Vagina (tissue), 2 donors: ENCODE measurements around the gene GABRA5. TPM values are rescaled to one million over a fixed set of nuclear protein-coding genes. Genes with fewer than 3 reads are reported as not detected.

Experiments
- DNase-seq, 2 donors: peaks; one replicate each; pipeline ENCODE4 v3.0.0-alpha.2; 2017; ENCODE audit errors: extremely low spot score in 2 of 2
- H3K27ac ChIP-seq: fragments of 200-600 bp; sonication (generic); one replicate; pipeline ENCODE4 v1.5.1; 2019
- H3K27me3 ChIP-seq: fragments of 200-600 bp; sonication (generic); one replicate; pipeline ENCODE4 v1.5.1; 2019
- H3K36me3 ChIP-seq, 2 donors: fragments of 200-600 bp; sonication (generic); one replicate each; pipeline ENCODE4 v1.5.1; 2017 to 2019
- H3K4me1 ChIP-seq: fragments of 200-600 bp; sonication (generic); one replicate; pipeline ENCODE4 v1.5.1; 2019
- H3K4me3 ChIP-seq, 2 donors: fragments of 200-600 bp; sonication (generic); 1 replicate in 1 of 2; 2 replicates in 1 of 2; pipeline ENCODE4 v1.5.1; 2016 to 2019
- H3K9me3 ChIP-seq: fragments of 200-600 bp; sonication (generic); one replicate; pipeline ENCODE4 v1.5.1; 2019
- CTCF ChIP-seq, 3 experiments: fragments of 450-650 bp in 2 of 3; fragments of 200-600 bp in 1 of 3; sonication (generic) in 1 of 3; IDR thresholded peaks; one replicate each; pipeline ENCODE4 v1.5.1; 2017 to 2019; ENCODE audit warnings: antibody characterized with exemption in 3 of 3, mild to moderate bottlenecking in 2 of 3, moderate library complexity in 2 of 3
- POLR2A ChIP-seq, 2 donors: fragments of 450-650 bp; IDR thresholded peaks; one replicate each; pipeline ENCODE4 v1.6.1; 2017; ENCODE audit warnings: antibody characterized with exemption in 2 of 2, mild to moderate bottlenecking in 2 of 2, moderate library complexity in 2 of 2
- POLR2AphosphoS5 ChIP-seq, 2 donors: sonication (generic); formaldehyde crosslinking; IDR thresholded peaks; one replicate each; pipeline ENCODE4 v1.9.0; 2017; ENCODE audit warnings: antibody characterized with exemption in 2 of 2, mild to moderate bottlenecking in 2 of 2, low read depth in 1 of 2; ENCODE audit not compliant: insufficient read depth in 1 of 2
- intact Hi-C: fragments of 100-400 bp; cut with DNase I; formaldehyde crosslinking; loops from one replicate; pipeline ENCODE4 v1.15.1; 2023
- total RNA-seq: library from RNA; depleted of rRNA; stranded (reverse); fragments of >200 nt; gene quantifications from one replicate; pipeline ENCODE4 v1.2.3, GENCODE V29; 2016

The GABRA5 gene
- total RNA-seq, 1 donor from 2014 or later, result not detected

GRCh38 chr15:26873846-26874245 lies 7.0 kb downstream of the GABRA5 start:
- Histone ChIP-seq H3K4me1 (no peaks in the 10 kb centered on the region), H3K27ac (no peak overlapping the region), H3K36me3 (no peaks in the 10 kb centered on the region), H3K9me3 (no peaks in the 10 kb centered on the region), H3K27me3 (no peaks in the 10 kb centered on the region), H3K4me3 (no peak overlapping the region)
- intact Hi-C loops, result no loop called here
- peak in 1 of 2 donors; percentile 29 for DNase-seq
- no peak for TF ChIP-seq POLR2A (IDR thresholded peaks at IDR 0.05)
- TF ChIP-seq POLR2AphosphoS5 (IDR thresholded peaks at IDR 0.05; ENCODE audit: insufficient read depth in 1 of 2, low read depth in 1 of 2), result no peak

- Histone ChIP-seq H3K27me3 (no peaks in the 10 kb centered on the region), H3K4me3 (no peak overlapping the region), H3K9me3 (no peaks in the 10 kb centered on the region), H3K4me1 (no peaks in the 10 kb centered on the region), H3K27ac (no peak overlapping the region), H3K36me3 (no peaks in the 10 kb centered on the region)
- no peak for TF ChIP-seq POLR2AphosphoS5 (IDR thresholded peaks at IDR 0.05; ENCODE audit: insufficient read depth in 1 of 2, low read depth in 1 of 2)
- no peak for TF ChIP-seq POLR2A (IDR thresholded peaks at IDR 0.05)
- no peak for TF ChIP-seq CTCF (IDR thresholded peaks at IDR 0.05)
- peak in 1 of 2 donors; percentile 75 for DNase-seq
- intact Hi-C loops, result loop anchor here (5.0 kb wide), 1 partner anchor 497 kb away; no protein-coding TSS in a partner anchor
Observed at GRCh38 chr15:26874774-26875475, 8.1 kb downstream of the GABRA5 start.

GRCh38 chr15:26875476-26875850 lies 8.6 kb downstream of the GABRA5 start:
- H3K4me1 ChIP-seq, result no peaks in the 10 kb centered on the region
- peak in 1 of 2 donors; percentile 74 for DNase-seq
- no peak overlapping the region for H3K27ac ChIP-seq
- no peaks in the 10 kb centered on the region for H3K9me3 ChIP-seq
- no peak overlapping the region for H3K4me3 ChIP-seq
- no peak for TF ChIP-seq POLR2AphosphoS5 (IDR thresholded peaks at IDR 0.05; ENCODE audit: insufficient read depth in 1 of 2, low read depth in 1 of 2)
- TF ChIP-seq CTCF (IDR thresholded peaks at IDR 0.05), result no peak
- TF ChIP-seq POLR2A (IDR thresholded peaks at IDR 0.05), result no peak
- H3K36me3 ChIP-seq, result no peaks in the 10 kb centered on the region
- intact Hi-C loops, result loop anchor here (5.0 kb wide), 1 partner anchor 497 kb away; no protein-coding TSS in a partner anchor
- no peaks in the 10 kb centered on the region for H3K27me3 ChIP-seq

GRCh38 chr15:26877831-26878230 lies 11.0 kb downstream of the GABRA5 start:
- intact Hi-C loops, result loop anchor here (5.0 kb wide), 1 partner anchor 494 kb away; no protein-coding TSS in a partner anchor
- Histone ChIP-seq H3K9me3 (no peaks in the 10 kb centered on the region), H3K27me3 (no peaks in the 10 kb centered on the region), H3K36me3 (no peaks in the 10 kb centered on the region), H3K4me3 (no peak overlapping the region), H3K4me1 (no peaks in the 10 kb centered on the region), H3K27ac (no peak overlapping the region)
- peak in 1 of 2 donors; percentile 37 for DNase-seq
- TF ChIP-seq POLR2AphosphoS5 (IDR thresholded peaks at IDR 0.05; ENCODE audit: insufficient read depth in 1 of 2, low read depth in 1 of 2) (no peak), POLR2A (IDR thresholded peaks at IDR 0.05) (no peak), CTCF (IDR thresholded peaks at IDR 0.05) (no peak)

GRCh38 chr15:26879706-26880105 lies 12.8 kb downstream of the GABRA5 start:
- no peak for TF ChIP-seq POLR2A (IDR thresholded peaks at IDR 0.05)
- no peak for TF ChIP-seq CTCF (IDR thresholded peaks at IDR 0.05)
- TF ChIP-seq POLR2AphosphoS5 (IDR thresholded peaks at IDR 0.05; ENCODE audit: insufficient read depth in 1 of 2, low read depth in 1 of 2), result no peak
- Histone ChIP-seq H3K4me1 (no peaks in the 10 kb centered on the region), H3K4me3 (no peak overlapping the region), H3K27me3 (no peaks in the 10 kb centered on the region), H3K36me3 (no peaks in the 10 kb centered on the region), H3K9me3 (no peaks in the 10 kb centered on the region), H3K27ac (no peak overlapping the region)
- no peak for DNase-seq
- intact Hi-C loops, result loop anchor here (5.0 kb wide), 1 partner anchor 493 kb away; no protein-coding TSS in a partner anchor
